ENCODE data around the gene ARID2. TPM values are rescaled to one million over a fixed set of nuclear protein-coding genes. Genes with fewer than 3 reads are reported as not detected.

The ARID2 gene
- total RNA-seq, 4 donors from 2014 or later: 25.3 to 40.4 (median 30.6) TPM

GRCh38 chr12:45946435-45946834, 216.9 kb downstream of the ARID2 start:
- DNase-seq (ENCODE audit: low spot score in 2 of 2): no peak
- intact Hi-C loops (cut with DNase I; ENCODE audit: low total_unique reads): no loop called here
- TF ChIP-seq CTCF (IDR thresholded peaks at IDR 0.05): no peak
- TF ChIP-seq POLR2A (IDR thresholded peaks at IDR 0.05): no peak
- no peak overlapping the region for H3K4me3 ChIP-seq (ENCODE audit: low read depth, poor library complexity, severe bottlenecking)
- 97 to 100% methylated on average over 1 of the region's 1 CpG for WGBS, 2 donors

GRCh38 chr12:45948546-45948945, 219.0 kb downstream of the ARID2 start:
- TF ChIP-seq CTCF (IDR thresholded peaks at IDR 0.05): no peak
- TF ChIP-seq POLR2A (IDR thresholded peaks at IDR 0.05): no peak
- no peak for DNase-seq (ENCODE audit: low spot score in 2 of 2)
- intact Hi-C loops (cut with DNase I; ENCODE audit: low total_unique reads): no loop called here
- H3K4me3 ChIP-seq (ENCODE audit: low read depth, poor library complexity, severe bottlenecking): no peak overlapping the region
